H1 (cell line): ENCODE measurements around the gene ROBO2. TPM values are rescaled to one million over a fixed set of nuclear protein-coding genes. Genes with fewer than 3 reads are reported as not detected.

ENCODE experiments used
- RFX5 ChIP-seq: IDR thresholded peaks from 2 replicates; pipeline ENCODE4 v1.6.1; 2011; ENCODE audit warnings: low read depth, low read length, improper control_type of control experiment, borderline replicate concordance
- polyA plus RNA-seq, 7 experiments: library from polyadenylated mRNA; depleted of rRNA in 3 of 7; stranded (reverse) in 5 of 7; unstranded in 2 of 7; fragments of >200 nt in 5 of 7; fragments of 200-250 nt in 2 of 7; gene quantifications; 1 replicate in 5 of 7; 2 replicates in 1 of 7; 4 replicates in 1 of 7; pipeline versions ENCODE4 v1.2.1 to v1.2.3, GENCODE V29; 2011 to 2013; ENCODE audit warnings: missing spikeins in 2 of 7, mixed read lengths in 2 of 7
- total RNA-seq: library from RNA; stranded (reverse); fragmentation: NEBNext Ultra II Directional; extraction: Animal tissue kit (Norgen Biotek cat#: 25700); gene quantifications from 2 replicates; pipeline ENCODE4 v1.2.1, GENCODE V29; 2021

Gene ROBO2
- total and polyA plus RNA-seq, 2 of the 8 experiments (the other 6 are each of a cell fraction or from before 2014, with no cell fraction given) = 1.5 to 2.9 TPM

GRCh38 chr3:77125966-77126365 lies 86.1 kb downstream of the ROBO2 start (continued):
- no peak for TF ChIP-seq RFX5
